ENCODE measurements around the gene TMEM62. TPM values are rescaled to one million over a fixed set of nuclear protein-coding genes. Genes with fewer than 3 reads are reported as not detected.

Gene TMEM62
- total RNA-seq, 3 donors from 2014 or later, result 43.2 to 61.6 (median 59.4) TPM

- TF ChIP-seq POLR2AphosphoS5 (IDR thresholded peaks at IDR 0.05) (peak; percentile 85 to 90 (median 88)), CTCF (IDR thresholded peaks at IDR 0.05) (no peak), POLR2A (IDR thresholded peaks at IDR 0.05) (peak; percentile 63)
- intact Hi-C loops (cut with DNase I; ENCODE audit: low total_unique reads), result loop anchor here (5.0 kb wide), 1 partner anchor 234 kb away; no protein-coding TSS in a partner anchor
- Histone ChIP-seq H3K4me1 (peaks cover 0 to 5% of the 10 kb centered on the region in 2 donors), H3K36me3 (no peaks in the 10 kb centered on the region), H3K4me3 (peak within 1 kb of the TSS; percentile 62 to 84 (median 79)), H3K27me3 (no peaks in the 10 kb centered on the region), H3K9me3 (no peaks in the 10 kb centered on the region), H3K27ac (peak within 1 kb of the TSS; percentile 90 to 93)
- DNase-seq (ENCODE audit: low spot score in 2 of 2), result peak; percentile 80
These were observed 27.5 kb upstream of the TMEM62 start, which contains the start of gene UBR1 for GRCh38 chr15:43105778-43106485. UBR1 (minus strand) TSS chr15:43106038; CDS start chr15:43106022, 16 bp downstream.

DNA sequence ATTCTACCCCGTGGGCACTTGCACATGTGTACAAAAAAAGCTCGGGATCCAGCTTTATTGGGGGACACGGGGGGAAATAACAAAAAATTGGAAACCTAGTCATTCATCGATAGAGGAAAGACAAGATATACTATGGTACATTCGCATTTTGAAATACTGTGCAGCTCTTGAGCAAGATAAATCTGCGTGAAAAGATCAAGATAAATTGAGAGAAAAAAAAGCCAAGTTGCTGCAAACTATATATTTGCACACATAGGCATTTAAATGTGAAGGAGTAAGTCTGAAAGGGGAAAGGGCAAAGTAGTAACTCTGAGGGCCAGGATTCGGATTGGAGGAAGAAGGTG, 26.9 kb upstream of the TMEM62 start:
- DNase-seq (ENCODE audit: low spot score in 2 of 2), result no peak
- Histone ChIP-seq H3K36me3 (no peaks in the 10 kb centered on the region), H3K4me1 (peaks cover 0 to 5% of the 10 kb centered on the region in 2 donors), H3K9me3 (no peaks in the 10 kb centered on the region), H3K27ac (peak overlapping the region; percentile 90 to 93), H3K4me3 (peak overlapping the region; percentile 62 to 84 (median 79)), H3K27me3 (no peaks in the 10 kb centered on the region)
- intact Hi-C loops (cut with DNase I; ENCODE audit: low total_unique reads), result loop anchor here (5.0 kb wide), 1 partner anchor 234 kb away; no protein-coding TSS in a partner anchor
- TF ChIP-seq POLR2A (IDR thresholded peaks at IDR 0.05), result no peak
- no peak for TF ChIP-seq CTCF (IDR thresholded peaks at IDR 0.05)
- no peak for TF ChIP-seq POLR2AphosphoS5 (IDR thresholded peaks at IDR 0.05)

DNA sequence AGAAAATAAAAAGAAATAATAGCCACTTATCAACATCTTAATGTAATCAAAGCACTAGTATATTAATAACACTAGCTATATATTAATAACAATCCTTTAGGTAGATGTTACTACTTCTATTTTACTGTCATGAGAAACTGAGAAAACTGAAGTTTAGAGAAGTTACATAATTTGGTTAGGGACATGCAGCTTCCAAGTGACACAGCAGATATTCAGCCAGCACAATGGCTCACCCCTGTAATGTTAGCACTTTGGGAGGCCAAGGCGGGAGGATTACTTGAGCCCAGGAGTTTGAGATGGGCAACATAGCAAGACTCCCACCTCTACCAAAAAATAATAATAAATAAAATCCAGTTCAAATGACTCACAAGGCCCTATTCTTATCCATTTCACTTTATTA, 25.6 kb upstream of the TMEM62 start:
- Histone ChIP-seq H3K27me3 (no peaks in the 10 kb centered on the region), H3K9me3 (no peaks in the 10 kb centered on the region), H3K27ac (no peak overlapping the region), H3K36me3 (no peaks in the 10 kb centered on the region), H3K4me1 (peaks cover 0 to 5% of the 10 kb centered on the region in 2 donors), H3K4me3 (no peak overlapping the region)
- TF ChIP-seq POLR2AphosphoS5 (IDR thresholded peaks at IDR 0.05) (no peak), CTCF (IDR thresholded peaks at IDR 0.05) (no peak), POLR2A (IDR thresholded peaks at IDR 0.05) (no peak)
- intact Hi-C loops (cut with DNase I; ENCODE audit: low total_unique reads), result loop anchor here (5.0 kb wide), 1 partner anchor 235 kb away; no protein-coding TSS in a partner anchor
- DNase-seq (ENCODE audit: low spot score in 2 of 2), result no peak

DNA sequence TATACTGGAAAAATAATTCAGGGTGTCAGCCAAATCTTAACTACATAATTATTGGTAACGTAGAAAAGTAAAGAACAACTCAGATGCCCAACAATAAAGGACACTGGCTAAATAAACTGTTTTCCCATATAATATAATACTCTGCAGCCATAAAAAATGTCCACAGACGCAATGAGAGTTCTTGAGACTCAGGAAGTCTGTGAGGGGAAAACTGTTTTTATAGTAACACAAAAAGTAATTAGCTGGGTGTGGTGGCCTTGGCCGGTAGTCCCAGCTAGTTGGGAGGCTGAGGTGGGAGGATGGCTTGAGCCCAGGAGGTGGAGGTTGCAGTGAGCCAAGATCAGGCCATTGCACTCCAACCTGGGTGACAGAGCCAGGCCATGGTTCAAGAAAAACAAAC, 22.0 kb upstream of the TMEM62 start:
- Histone ChIP-seq H3K27me3 (no peaks in the 10 kb centered on the region), H3K36me3 (no peaks in the 10 kb centered on the region), H3K4me3 (no peak overlapping the region), H3K9me3 (no peaks in the 10 kb centered on the region), H3K27ac (no peak overlapping the region), H3K4me1 (no peaks in the 10 kb centered on the region)
- no peak for DNase-seq (ENCODE audit: low spot score in 2 of 2)
- intact Hi-C loops (cut with DNase I; ENCODE audit: low total_unique reads), result no loop called here
- TF ChIP-seq POLR2AphosphoS5 (IDR thresholded peaks at IDR 0.05), result no peak
- TF ChIP-seq CTCF (IDR thresholded peaks at IDR 0.05), result no peak
- TF ChIP-seq POLR2A (IDR thresholded peaks at IDR 0.05), result no peak

GRCh38 chr15:43118286-43118685, 15.1 kb upstream of the TMEM62 start:
- DNase-seq (ENCODE audit: low spot score in 2 of 2), result no peak
- H3K4me1 ChIP-seq, result no peaks in the 10 kb centered on the region
- H3K27ac ChIP-seq, result no peak overlapping the region
- H3K9me3 ChIP-seq, result no peaks in the 10 kb centered on the region
- intact Hi-C loops (cut with DNase I; ENCODE audit: low total_unique reads), result loop anchor here (5.0 kb wide), 1 partner anchor 651 kb away; no protein-coding TSS in a partner anchor
- H3K27me3 ChIP-seq, result no peaks in the 10 kb centered on the region
- H3K4me3 ChIP-seq, result no peak overlapping the region
- TF ChIP-seq POLR2AphosphoS5 (IDR thresholded peaks at IDR 0.05) (no peak), CTCF (IDR thresholded peaks at IDR 0.05) (no peak), POLR2A (IDR thresholded peaks at IDR 0.05) (no peak)
- no peaks in the 10 kb centered on the region for H3K36me3 ChIP-seq
